K562 (cell line): ENCODE data around the gene PPP6C. TPM values are rescaled to one million over a fixed set of nuclear protein-coding genes. Genes with fewer than 3 reads are reported as not detected.
A peak's percentile ranks its signal among the peaks of the same experiment; 100 is the strongest.

ENCODE experiments used
- ATF1 ChIP-seq, 2 experiments: fragments of 450-650 bp in 1 of 2; IDR thresholded peaks; 2 replicates each; pipeline ENCODE4 v1.6.1; 2016; ENCODE audit warnings: missing compliant biosample characterization in 1 of 2, missing genetic modification characterization in 1 of 2
- ATF7 ChIP-seq: fragments of 450-650 bp; IDR thresholded peaks from 2 replicates; pipeline ENCODE4 v1.7.1; 2014; ENCODE audit warnings: mild to moderate bottlenecking, moderate library complexity
- CEBPB ChIP-seq: fragments of 450-650 bp; IDR thresholded peaks from 2 replicates; pipeline ENCODE4 v1.6.1; 2016; ENCODE audit warnings: missing genetic modification characterization, missing compliant biosample characterization
- ELF2 ChIP-seq: fragments of 250-450 bp; sonication (Bioruptor Pico); IDR thresholded peaks from 2 replicates; pipeline ENCODE4 v1.5.0; 2021; ENCODE audit warnings: mild to moderate bottlenecking
- EP400 ChIP-seq: fragments of 450-650 bp; IDR thresholded peaks from 2 replicates; pipeline ENCODE4 v1.6.1; 2017; ENCODE audit warnings: antibody characterized with exemption, mild to moderate bottlenecking, moderate library complexity
- ILK ChIP-seq: fragments of 450-650 bp; IDR thresholded peaks from 2 replicates; pipeline ENCODE4 v1.6.1; 2016; ENCODE audit warnings: missing genetic modification characterization, low read depth, mild to moderate bottlenecking, missing compliant biosample characterization, moderate library complexity, borderline replicate concordance
- KAT2B ChIP-seq: IDR thresholded peaks from one replicate; pipeline ENCODE4 v1.6.1; 2012; ENCODE audit warnings: low read depth, mild to moderate bottlenecking, control low read depth, inconsistent platforms, low read length, moderate library complexity
- MEIS2 ChIP-seq: fragments of 450-650 bp; IDR thresholded peaks from 2 replicates; pipeline ENCODE4 v1.6.1; 2014; ENCODE audit warnings: mild to moderate bottlenecking; ENCODE audit not compliant: partially characterized antibody
- MTA1 ChIP-seq: fragments of 450-650 bp; IDR thresholded peaks from 2 replicates; pipeline ENCODE4 v1.6.1; 2017; ENCODE audit warnings: borderline replicate concordance
- NFIX ChIP-seq: fragments of 250-450 bp; sonication (Bioruptor Pico); IDR thresholded peaks from 2 replicates; pipeline ENCODE4 v1.4.0; 2020; ENCODE audit warnings: low read depth, mild to moderate bottlenecking, moderate library complexity
- NFXL1 ChIP-seq: fragments of 450-650 bp; formaldehyde crosslinking; IDR thresholded peaks from 2 replicates; pipeline ENCODE4 v1.4.0; 2021; ENCODE audit warnings: mild to moderate bottlenecking
- PCBP1 ChIP-seq: fragments of 200-400 bp; formaldehyde crosslinking; IDR thresholded peaks from 2 replicates; pipeline ENCODE4 v1.6.1; 2018; ENCODE audit warnings: mild to moderate bottlenecking, low read depth, low read length; ENCODE audit not compliant: poor library complexity, severe bottlenecking
- POLR2H ChIP-seq: IDR thresholded peaks from 2 replicates; pipeline ENCODE4 v1.6.1; 2016; ENCODE audit warnings: missing genetic modification characterization, low read depth, mild to moderate bottlenecking, control low read depth, missing compliant biosample characterization, moderate library complexity
- POLR3A ChIP-seq: IDR thresholded peaks from 2 replicates; pipeline ENCODE4 v1.6.1; 2011; ENCODE audit warnings: borderline replicate concordance, mild to moderate bottlenecking, moderate library complexity; ENCODE audit not compliant: insufficient read length, insufficient read depth; ENCODE audit errors: extremely low read depth
- POU5F1 ChIP-seq: fragments of 150-350 bp; IDR thresholded peaks from 2 replicates; pipeline ENCODE4 v1.6.1; 2014; ENCODE audit warnings: borderline replicate concordance, low read length, low read depth, mild to moderate bottlenecking; ENCODE audit not compliant: partially characterized antibody
- RBM34 ChIP-seq: fragments of 200-400 bp; formaldehyde crosslinking; IDR thresholded peaks from 2 replicates; pipeline ENCODE4 v1.6.1; 2018; ENCODE audit warnings: low read length, borderline replicate concordance; ENCODE audit not compliant: insufficient read depth
- SAFB2 ChIP-seq: fragments of 200-400 bp; formaldehyde crosslinking; IDR thresholded peaks from 2 replicates; pipeline ENCODE4 v1.6.1; 2018; ENCODE audit warnings: borderline replicate concordance, low read length, low read depth, moderate library complexity; ENCODE audit not compliant: severe bottlenecking
- SLC30A9 ChIP-seq: fragments of 250-450 bp; sonication (Bioruptor Pico); IDR thresholded peaks from 2 replicates; pipeline ENCODE4 v1.8.0; 2022; ENCODE audit warnings: mild to moderate bottlenecking, moderate library complexity
- SRSF1 ChIP-seq: fragments of 200-400 bp; formaldehyde crosslinking; IDR thresholded peaks from 2 replicates; pipeline ENCODE4 v1.6.1; 2017; ENCODE audit warnings: mild to moderate bottlenecking, low read depth, low read length, moderate library complexity
- STAG1 ChIP-seq: sonication (generic); formaldehyde crosslinking; IDR thresholded peaks from 2 replicates; pipeline ENCODE4 v1.5.0; 2020; ENCODE audit warnings: missing genetic modification reagents, borderline replicate concordance
- XRCC5 ChIP-seq: fragments of 200-400 bp; formaldehyde crosslinking; IDR thresholded peaks from 2 replicates; pipeline ENCODE4 v1.6.1; 2017; ENCODE audit warnings: low read depth, mild to moderate bottlenecking, low read length
- ZBTB5 ChIP-seq: fragments of 450-650 bp; IDR thresholded peaks from 2 replicates; pipeline ENCODE4 v1.6.1; 2017; ENCODE audit warnings: antibody characterized with exemption
- ZC3H4 ChIP-seq: sonication (generic); formaldehyde crosslinking; IDR thresholded peaks from 2 replicates; pipeline ENCODE4 v1.9.0; 2021; ENCODE audit warnings: missing genetic modification reagents, borderline replicate concordance
- ZNF780A ChIP-seq: fragments of 250-450 bp; sonication (Bioruptor Pico); IDR thresholded peaks from 2 replicates; pipeline ENCODE4 v1.5.0; 2021; ENCODE audit warnings: mild to moderate bottlenecking
- ZNF79 ChIP-seq: fragments of 250-450 bp; sonication (Bioruptor Pico); IDR thresholded peaks from 2 replicates; pipeline ENCODE4 v1.4.0; 2020; ENCODE audit warnings: low read depth, mild to moderate bottlenecking, moderate library complexity
- polyA plus RNA-seq, 8 experiments: library from polyadenylated mRNA; depleted of rRNA in 4 of 8; stranded (reverse) in 5 of 8; unstranded in 3 of 8; fragments of >200 nt; fragmentation: Nextera tagmentation in 2 of 8; fragmentation: Illumina TruSeq in 1 of 8; extraction: Ambion mirVana in 2 of 8; extraction: Trizol in 1 of 8; gene quantifications; 2 replicates each; pipeline versions ENCODE4 v1.2.1 to v1.2.3, GENCODE V29; 2011 to 2014; ENCODE audit warnings: inconsistent platforms in 1 of 8, missing spikeins in 1 of 8
- total RNA-seq, 7 experiments: library from RNA; depleted of rRNA in 6 of 7; stranded (reverse); fragments of >200 nt in 6 of 7; fragmentation: Illumina TruSeq in 2 of 7; extraction: Trizol in 2 of 7; gene quantifications; 2 replicates each; pipeline versions ENCODE4 v1.2.1 to v1.2.3, GENCODE V29; 2011 to 2021; ENCODE audit warnings: low replicate concordance in 1 of 7
- TF ChIP-seq, protein P1 (sequence below): fragments of 450-650 bp; formaldehyde crosslinking; IDR thresholded peaks from 2 replicates; pipeline ENCODE4 v1.4.0; 2022; ENCODE audit warnings: mild to moderate bottlenecking, moderate library complexity
- TF ChIP-seq, protein P2 (sequence below): sonication (generic); formaldehyde crosslinking; IDR thresholded peaks from 2 replicates; pipeline ENCODE4 v1.8.0; 2022; ENCODE audit warnings: mild to moderate bottlenecking, missing genetic modification reagents

Gene PPP6C
- total and polyA plus RNA-seq, 9 of the 15 experiments (the other 6 are each of a cell fraction or from before 2014, with no cell fraction given) = 18.8 to 44.8 (median 38.3) TPM

DNA sequence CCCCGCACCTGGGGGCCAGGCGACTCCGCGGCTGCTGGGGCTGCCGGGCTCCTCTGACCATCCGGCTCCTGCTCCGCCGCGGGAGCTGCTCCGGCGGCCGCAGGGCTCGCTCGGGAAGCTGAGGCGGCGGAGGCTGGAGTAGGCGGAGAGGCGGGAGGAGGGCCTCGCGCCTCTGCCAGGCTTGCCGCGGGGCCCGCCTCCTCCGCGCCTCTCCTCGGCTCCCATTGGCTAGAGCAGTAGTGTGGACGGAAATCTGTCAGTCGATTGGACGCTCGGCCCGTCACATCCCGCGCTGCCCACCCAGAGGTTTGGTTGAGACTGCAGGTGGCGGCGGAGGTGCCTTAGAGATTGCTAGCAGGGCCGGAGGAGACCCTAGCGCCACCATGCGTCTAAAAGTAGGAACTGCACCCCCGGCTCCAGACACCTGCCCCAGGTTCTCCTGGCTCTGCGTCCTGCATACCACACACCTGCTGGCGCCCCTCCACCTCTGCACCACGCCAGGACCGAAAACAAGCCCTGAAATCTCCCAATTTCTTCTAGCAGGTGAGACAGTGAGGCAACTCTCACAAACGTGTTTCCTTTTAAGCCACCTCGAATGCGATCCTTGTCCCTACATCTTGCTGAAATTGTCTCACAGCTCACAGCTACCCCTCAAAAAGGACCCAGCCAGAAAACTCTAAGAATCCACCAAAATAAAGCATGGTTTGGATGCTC lies 46.1 kb downstream of the PPP6C start, which contains the start of gene SCAI (continued):
- TF ChIP-seq ILK (tag) (no peak), MEIS2 (peak; percentile 34), XRCC5 (peak; percentile 94), POLR2H (tag) (no peak), ZNF79 (CRISPR knock-in tag) (no peak), SAFB2 (no peak), STAG1 (CRISPR knock-in tag) (peak; percentile 56; the same call in 1 of the 2 replicates), RBM34 (no peak), SRSF1 (no peak), ZBTB5 (no peak), POLR3A (no peak), NFIX (CRISPR knock-in tag) (no peak), POU5F1 (peak; percentile 42), ZC3H4 (CRISPR knock-in tag) (no peak), ELF2 (CRISPR knock-in tag) (no peak), KAT2B (no peak), CEBPB (no peak), SLC30A9 (CRISPR knock-in tag) (no peak), ATF7 (peak; percentile 83), ZNF780A (CRISPR knock-in tag) (no peak), ATF1 (CRISPR knock-in tag; IDR thresholded peaks at IDR 0.05) (no peak), ATF1 (tag; IDR thresholded peaks at IDR 0.05) (peak; percentile 78), PCBP1 (no peak), MTA1 (no peak), EP400 (peak; percentile 67), NFXL1 (no peak)
- TF ChIP-seq, protein P1, sequence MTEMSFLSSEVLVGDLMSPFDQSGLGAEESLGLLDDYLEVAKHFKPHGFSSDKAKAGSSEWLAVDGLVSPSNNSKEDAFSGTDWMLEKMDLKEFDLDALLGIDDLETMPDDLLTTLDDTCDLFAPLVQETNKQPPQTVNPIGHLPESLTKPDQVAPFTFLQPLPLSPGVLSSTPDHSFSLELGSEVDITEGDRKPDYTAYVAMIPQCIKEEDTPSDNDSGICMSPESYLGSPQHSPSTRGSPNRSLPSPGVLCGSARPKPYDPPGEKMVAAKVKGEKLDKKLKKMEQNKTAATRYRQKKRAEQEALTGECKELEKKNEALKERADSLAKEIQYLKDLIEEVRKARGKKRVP = no peak
- TF ChIP-seq, protein P2, sequence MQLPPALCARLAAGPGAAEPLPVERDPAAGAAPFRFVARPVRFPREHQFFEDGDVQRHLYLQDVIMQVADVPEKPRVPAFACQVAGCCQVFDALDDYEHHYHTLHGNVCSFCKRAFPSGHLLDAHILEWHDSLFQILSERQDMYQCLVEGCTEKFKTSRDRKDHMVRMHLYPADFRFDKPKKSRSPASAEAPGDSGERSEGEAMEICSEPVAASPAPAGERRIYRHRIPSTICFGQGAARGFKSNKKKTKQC = no peak
